Tongue (tissue), 2 donors: Measurements from ENCODE around the gene SORL1. TPM values are rescaled to one million over a fixed set of nuclear protein-coding genes. Genes with fewer than 3 reads are reported as not detected.
A peak's percentile ranks its signal among the peaks of the same experiment; 100 is the strongest.

ENCODE experiments used
- DNase-seq: peaks from one replicate; pipeline ENCODE4 v3.0.0-alpha.2; 2015
- total RNA-seq: library from RNA; depleted of rRNA; stranded (reverse); fragments of >200 nt; gene quantifications from one replicate; pipeline ENCODE4 v1.2.3, GENCODE V29; 2014

The SORL1 gene
- total RNA-seq, 1 donor from 2014 or later: 20.8 TPM

DNA sequence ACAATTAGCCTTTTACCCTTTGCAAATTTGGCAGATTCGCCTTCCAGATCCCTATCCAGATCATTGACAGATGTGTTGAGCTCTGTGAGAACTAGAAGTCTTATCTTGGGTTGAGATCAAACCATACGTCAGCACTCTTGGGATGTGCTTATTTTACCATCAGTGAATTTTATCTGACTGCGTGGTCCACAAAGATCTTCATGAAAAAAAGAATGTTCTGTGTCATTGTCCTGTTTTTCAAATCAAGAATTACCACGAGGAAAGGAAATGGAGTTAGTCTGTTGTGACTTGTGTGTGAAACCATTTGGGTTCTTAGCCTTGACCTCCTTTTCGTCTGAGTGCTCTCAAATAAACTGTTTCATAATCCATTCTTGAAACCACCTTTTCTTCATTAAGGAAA, 86.9 kb downstream of the SORL1 start:
- no peak for DNase-seq

DNA sequence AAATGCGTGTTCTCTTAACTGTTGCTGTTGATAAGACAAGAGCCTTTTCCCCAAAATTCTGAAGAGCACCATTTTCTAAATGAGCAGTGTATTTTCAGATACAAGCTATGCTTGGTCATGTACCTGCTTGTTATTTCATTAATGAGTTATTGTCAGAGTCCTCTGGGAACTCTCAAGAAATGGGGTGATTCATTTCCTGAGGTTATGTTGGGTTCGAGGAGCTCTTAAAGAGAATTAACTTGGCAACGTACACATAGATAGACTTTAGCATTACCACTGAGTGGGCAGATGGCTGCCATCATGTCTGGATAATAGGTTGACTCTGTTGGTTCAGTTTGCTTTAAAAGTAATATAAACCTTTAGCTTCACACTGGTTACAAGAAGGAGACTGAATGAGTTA, 88.5 kb downstream of the SORL1 start:
- DNase-seq: no peak

DNA sequence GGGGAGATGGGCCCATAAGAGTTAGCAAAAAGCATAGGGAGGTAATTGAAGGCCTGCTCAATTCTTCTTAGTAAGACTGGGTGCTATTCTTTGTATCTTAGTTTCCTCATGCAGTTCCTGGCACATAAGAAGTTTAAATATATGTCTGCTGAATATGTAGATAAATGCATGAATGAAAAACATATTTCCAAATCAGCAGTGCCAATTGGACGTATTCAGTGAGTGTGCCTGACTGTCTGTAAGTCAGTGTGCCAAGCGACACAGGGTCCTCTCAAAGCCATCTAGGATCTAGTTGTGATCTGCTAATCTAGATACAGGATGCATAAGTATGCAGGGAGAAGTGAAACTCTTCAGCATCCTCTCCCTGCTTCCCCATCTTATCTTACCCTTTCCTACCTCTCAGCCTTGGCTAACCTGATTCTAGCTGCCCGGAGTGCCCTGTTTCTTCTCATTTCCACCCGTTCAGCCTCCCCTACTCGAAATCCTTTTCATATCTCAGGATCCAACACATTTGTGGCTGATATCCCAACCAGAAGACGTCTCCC, 91.8 kb downstream of the SORL1 start:
- no peak for DNase-seq

DNA sequence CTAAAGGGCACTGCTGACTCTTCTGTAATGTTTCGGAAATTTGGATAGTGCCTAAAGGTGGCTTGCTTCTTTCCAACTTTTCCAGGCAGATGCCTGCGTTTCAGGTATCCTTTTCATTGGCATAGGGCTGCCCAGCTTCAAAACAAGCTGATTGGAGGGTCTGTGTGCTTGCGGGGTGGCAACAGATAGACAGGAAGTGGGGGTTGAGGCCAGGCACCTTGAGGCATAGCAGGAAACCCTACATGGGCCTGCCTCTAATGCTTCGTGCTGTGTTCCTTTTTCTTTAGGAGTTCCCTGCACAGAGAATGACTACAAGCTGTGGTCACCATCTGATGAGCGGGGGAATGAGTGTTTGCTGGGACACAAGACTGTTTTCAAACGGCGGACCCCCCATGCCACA, 92.8 kb downstream of the SORL1 start:
- DNase-seq: no peak

DNA sequence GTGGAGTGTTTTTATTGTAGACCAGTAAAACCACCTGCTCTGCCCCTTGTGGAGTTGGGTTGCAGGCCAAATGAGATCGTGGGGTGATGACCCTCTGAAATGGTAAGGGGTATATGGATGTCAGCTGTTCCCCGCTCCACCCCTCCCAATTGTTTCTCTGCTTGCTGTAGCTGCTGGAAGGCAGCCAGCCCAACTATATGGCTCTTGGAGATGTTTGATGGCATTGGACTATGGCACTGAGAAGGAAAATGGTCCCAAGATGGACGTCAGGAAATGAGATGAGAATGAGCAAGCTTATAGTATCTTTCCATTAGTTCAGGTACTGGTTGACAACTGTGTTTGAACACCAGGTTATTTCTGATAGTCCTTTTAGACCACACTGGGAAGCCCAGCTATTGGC, 95.5 kb downstream of the SORL1 start:
- peak; percentile 38 for DNase-seq

DNA sequence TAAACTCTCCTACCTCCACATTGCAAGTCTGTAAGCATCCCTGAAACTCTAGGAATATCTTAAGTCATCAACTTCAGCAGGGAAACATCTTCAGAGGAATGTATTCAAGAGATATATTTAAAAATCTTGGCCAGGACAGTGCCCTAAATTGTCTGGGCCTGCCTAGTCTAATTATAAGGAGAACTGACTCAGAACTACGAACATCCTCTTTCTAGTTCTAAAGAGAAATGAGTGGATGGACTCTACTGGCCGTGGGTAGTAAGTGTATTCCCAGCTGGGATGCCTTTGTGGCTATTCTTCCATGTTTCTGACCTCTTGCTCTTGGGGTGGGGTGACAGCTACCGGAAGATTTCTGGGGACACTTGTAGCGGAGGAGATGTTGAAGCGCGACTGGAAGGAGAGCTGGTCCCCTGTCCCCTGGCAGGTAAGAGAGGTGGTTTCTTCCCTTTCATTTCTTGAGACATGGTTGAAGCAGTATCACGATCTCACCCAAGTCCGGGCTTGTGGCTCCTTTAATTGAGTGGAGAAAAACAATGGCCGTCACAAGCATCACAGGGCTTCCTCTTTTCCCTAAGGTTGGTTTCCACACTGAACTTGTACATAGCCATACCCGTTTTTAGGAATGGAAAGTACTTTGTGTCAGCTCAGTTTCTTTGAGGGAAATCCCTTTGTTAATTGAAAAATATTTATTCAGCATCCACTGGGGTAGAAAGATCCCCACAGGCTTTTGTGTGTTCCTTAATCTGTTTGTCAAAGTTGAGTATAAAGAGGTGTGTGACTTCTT, 98.3 kb downstream of the SORL1 start:
- no peak for DNase-seq

DNA sequence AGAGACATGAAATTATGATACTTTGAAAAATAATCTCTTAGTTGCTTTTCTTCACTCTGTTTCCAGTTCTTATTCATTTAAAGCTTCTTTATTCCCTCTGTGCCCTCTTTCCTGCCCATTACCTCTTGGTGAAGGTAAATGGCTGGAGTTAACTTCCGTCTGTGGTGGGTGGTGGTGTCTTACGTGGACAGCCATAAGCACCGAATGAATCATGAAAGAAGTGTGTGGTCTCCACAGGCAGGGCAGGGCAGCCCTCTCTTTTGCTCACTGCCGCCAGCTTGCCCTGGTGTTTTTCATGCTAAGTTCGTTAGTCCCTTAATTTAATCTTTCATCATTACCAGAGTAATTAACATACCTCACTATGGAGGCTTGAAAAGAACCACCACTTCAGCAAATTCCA, 99.3 kb downstream of the SORL1 start:
- DNase-seq: no peak

DNA sequence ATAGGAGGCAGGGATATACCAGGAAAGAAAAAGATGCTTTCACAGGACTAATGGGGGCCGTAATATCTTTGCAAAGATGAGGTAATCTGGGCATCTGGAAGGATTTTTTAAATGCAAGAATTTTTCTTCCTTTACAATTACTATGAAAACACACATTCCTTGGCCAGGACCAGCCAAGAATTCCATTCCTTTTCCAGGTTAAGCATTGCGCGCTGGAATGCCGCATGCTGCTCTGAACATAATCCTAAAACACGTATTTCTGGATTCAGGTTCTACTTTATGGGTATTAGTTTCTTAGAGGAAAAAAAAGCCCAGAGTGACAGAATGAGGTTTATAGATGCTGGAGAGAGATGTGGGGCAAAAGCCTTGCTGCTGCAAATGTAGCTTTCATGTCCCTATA, 100.0 kb downstream of the SORL1 start:
- no peak for DNase-seq

DNA sequence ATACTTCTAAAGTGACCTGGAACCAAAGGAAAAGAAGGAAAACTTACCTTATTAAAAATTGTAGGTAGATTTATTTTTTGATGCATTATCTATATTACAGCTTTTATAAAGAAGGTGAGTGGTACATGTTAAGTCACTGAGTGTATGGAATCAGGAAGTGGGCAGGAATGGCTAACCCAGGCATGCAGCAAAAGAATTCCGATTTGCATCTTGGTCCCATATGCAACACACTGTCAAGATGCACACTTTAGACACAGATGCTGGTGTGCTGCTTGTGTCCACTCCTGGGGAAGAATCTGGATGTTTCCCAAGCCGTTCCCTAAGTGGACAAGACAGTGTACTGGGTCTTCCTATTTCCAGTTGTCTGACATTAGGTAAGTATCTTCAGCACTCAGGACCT, 100.5 kb downstream of the SORL1 start:
- no peak for DNase-seq

DNA sequence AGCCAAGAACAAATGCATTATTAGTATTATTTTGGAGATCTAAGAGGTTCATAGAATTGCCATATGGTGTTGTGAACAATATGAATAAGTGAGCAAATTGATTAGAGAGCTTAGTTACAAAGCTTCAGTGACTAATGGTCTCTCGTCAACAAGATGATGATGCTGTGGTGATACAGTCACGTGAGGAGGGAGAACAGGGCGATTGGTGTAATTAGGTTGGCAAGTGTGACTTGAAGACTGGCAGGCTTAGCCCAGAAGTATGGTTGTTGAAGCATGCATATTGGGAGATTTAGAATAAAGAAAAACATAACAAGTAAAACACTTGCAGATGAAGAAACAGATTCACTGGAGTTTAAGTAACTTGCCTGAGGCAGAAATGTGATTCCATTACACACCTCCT, 101.3 kb downstream of the SORL1 start:
- DNase-seq: no peak

- no peak for DNase-seq
These were observed 101.7 kb downstream of the SORL1 start for GRCh38 chr11:121553806-121554205.

DNA sequence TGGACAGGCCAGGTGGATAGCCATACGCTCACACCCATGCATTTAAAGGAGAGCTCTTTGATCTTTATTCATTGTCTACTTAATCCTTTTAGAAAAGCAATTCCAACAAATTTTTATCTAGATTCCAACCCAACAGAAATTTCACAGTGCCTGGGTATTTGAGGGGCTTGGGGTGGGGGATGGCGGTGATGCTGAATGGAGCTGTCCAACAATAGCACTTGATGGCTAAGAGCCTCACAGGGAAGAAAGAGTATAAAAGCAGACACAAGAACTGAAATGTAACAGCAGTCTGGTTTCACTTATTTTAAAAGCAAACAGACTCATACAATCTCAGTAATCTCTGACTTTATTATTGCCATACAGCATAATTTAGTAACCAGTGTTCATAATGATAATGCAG, 102.4 kb downstream of the SORL1 start:
- no peak for DNase-seq

DNA sequence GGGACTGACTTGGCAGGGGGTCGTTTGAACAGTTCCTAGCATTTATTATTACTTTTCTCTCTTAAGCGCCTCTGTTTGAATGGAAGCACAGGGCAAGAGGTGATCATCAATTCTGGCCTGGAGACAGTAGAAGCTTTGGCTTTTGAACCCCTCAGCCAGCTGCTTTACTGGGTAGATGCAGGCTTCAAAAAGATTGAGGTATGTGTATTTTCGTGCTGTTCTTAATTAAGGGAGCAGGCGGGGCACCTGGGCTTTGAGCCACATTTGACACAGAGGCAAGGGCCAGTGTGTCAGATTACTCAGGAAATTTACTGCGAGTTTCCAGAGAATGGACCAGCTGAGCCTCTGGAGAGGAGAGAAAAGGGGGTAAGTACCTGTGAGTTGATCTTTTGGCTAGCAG, 103.0 kb downstream of the SORL1 start:
- DNase-seq: no peak

- no peak for DNase-seq
These were observed 104.8 kb downstream of the SORL1 start for GRCh38 chr11:121556937-121557336.

DNA sequence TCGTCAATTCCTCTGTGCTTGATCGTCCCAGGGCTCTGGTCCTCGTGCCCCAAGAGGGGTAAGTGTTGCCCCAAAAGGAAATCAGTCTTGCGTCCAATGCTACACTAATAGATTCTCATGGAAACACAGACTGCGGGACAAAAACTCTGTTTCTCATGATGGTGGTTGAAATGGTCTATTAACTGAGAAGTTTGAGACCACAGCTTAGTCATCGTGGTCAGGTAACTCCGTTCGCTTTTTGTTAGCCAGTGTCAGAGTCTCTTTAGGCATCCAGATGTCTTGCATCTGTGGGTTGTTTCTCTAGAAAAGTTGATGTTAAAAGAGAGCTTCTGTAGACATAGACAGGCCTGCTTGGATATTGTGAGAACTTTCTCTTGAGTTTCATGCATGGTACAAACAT, 105.2 kb downstream of the SORL1 start:
- DNase-seq: no peak

DNA sequence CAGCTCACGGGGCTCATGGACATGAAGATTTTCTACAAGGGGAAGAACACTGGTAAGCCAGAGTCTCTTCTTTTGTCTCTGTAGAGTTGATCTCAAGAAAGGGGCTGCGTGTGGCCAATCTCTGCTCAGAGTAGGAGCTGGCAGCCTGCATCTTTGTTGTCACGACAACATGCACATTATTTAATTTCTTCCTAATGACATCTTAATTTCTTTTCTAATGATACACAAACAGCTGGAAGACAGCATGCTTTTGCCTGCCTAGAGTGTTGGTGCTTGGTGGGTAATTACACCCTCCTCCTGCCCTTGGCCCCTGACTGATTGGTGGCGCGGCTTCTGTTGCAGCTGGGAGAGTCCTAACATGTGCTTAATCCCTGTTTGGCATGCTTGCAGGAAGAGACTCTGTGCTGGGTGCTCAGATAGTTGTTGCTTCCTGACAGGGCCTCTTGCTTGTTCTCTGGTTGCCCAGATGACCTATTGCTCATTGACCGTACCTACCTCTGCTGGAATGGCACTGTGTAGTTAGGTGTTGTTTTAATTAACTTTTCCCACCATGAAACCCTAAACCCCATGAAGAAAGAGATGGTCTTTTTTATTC, 107.6 kb downstream of the SORL1 start:
- DNase-seq: peak; percentile 79

DNA sequence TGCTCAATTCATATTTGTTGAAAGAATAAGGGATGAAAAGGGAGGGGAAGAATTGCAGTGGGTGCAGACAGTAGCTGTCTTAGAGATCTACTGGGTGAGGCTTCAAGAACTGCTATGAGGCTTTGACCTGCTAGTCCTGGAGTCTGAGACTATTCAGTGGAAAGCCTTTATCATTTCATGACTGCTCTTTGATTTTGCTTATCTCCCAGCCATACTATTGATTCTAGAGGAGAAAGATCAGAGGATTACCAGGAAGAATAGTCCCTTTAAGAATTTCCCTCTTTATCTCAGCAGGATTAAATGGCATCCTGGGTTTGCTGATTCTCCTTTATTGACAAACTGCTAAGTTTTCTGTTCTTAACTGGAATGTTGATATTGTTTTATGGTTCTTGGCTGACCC, 108.1 kb downstream of the SORL1 start:
- DNase-seq: no peak

GRCh38 chr11:121561240-121561639, 109.1 kb downstream of the SORL1 start:
- DNase-seq: no peak

GRCh38 chr11:121561716-121562115, 109.6 kb downstream of the SORL1 start:
- no peak for DNase-seq

GRCh38 chr11:121563003-121563402, 110.9 kb downstream of the SORL1 start:
- DNase-seq: no peak

DNA sequence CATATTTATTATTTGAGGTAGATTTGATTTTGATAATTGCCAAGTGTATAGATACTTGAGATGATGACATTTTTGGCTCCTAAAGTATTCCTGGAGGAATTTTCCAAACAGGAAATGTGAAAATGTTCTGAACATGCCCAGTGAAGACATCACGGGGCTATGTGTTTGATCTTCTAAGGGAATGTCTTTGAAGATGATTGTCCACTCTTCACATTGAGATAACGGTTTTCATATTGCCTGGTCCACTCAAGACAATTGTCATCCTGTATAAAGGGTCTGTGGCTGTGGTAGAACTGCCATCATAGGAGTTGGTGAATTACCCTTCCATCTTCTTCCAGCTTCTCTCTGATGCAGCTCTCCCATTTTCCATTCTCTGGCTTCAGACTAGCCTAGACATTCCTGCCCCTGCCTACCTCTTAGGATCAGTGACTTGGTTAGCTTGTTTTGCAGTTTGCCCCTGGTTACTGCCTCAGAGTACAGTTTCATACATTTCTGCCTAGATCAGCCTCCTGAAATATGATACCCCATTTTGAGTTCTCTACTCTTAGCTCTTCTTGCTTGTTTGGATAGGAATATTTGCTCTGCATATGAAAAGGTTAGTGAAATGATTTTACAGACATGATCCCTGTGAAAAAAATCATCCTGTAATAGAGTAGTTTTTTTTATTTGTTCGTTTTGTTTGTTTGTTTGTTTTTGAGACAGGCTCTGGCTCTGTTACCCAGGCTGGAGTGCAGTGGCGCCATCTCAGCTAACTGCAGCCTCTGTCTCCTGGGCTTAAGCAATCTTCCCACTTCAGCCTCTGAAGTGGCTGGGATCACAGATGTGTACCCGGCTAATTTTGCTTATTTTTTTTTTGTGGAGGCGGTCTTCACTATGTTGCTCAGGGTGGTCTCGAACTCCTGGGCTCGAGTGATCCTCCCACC, 112.0 kb downstream of the SORL1 start:
- no peak for DNase-seq

DNA sequence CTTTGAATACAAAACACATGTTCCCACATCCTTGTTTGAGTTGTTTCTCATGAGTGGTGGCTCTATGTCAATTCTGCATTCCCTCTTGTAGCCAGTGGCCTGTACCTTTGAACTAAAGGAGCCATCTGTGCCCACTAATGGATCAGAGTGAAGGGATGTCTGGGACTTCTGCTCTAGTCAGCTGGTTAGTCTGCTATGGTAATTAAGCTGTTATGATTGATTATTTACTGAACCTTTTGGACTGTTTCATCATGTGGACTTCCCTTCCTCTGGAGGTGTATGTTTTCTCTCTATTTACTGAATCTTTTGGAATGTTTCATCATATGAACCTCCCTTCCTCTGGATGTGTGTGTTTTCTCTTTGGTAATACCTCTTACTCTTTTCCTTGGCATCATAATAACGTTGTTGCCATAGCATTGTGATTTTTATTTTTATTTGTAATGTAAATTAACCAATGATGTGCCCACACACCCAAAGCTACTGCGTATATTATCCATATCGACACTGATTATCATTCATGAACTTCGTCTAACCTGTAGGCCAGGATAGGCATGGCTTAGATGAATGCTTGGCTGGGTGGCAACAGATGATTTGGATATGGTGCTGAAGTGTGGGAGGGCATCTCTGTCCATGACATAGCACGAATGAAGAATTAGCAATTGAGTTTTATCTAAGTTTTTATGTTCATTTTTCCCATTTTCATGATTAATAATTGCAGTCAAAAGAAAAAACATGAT, 113.0 kb downstream of the SORL1 start:
- no peak for DNase-seq
